WTC11 (cell line): ENCODE measurements around the gene LRP10. TPM values are rescaled to one million over a fixed set of nuclear protein-coding genes. Genes with fewer than 3 reads are reported as not detected.
A peak's percentile ranks its signal among the peaks of the same experiment; 100 is the strongest.

Experiments
- ATAC-seq: fragments of 200-7000 bp; cut with Tn5 transposase; 2 replicates; pipeline ENCODE4 v1.10.0; 2021; ENCODE audit warnings: mild to moderate bottlenecking, moderate library complexity
- CTCF ChIA-PET: fragments of 300-600 bp; sonication (Branson Sonifier 250); formaldehyde crosslinking; loops from one replicate; lab custom pipeline; 2021; ENCODE audit warnings: antibody characterized with exemption; lab: Charles Lee
- POLR2A ChIA-PET: fragments of 350-600 bp; sonication (Branson Sonifier 250); formaldehyde crosslinking; loops from one replicate; lab custom pipeline; 2021; ENCODE audit warnings: antibody characterized with exemption; lab: Charles Lee
- DNase-seq: peaks from one replicate; pipeline ENCODE4 v3.0.0; 2021; ENCODE audit warnings: low spot score
- H3K27ac Mint-ChIP-seq: 2 replicates; pipeline ENCODE4 v1.8.0; 2021; ENCODE audit warnings: mixed read lengths
- H3K27me3 Mint-ChIP-seq: 2 replicates; pipeline ENCODE4 v1.8.0; 2021; ENCODE audit warnings: low read depth, mild to moderate bottlenecking, moderate library complexity, mixed read lengths
- H3K36me3 Mint-ChIP-seq: 2 replicates; pipeline ENCODE4 v1.8.0; 2021; ENCODE audit warnings: mixed read lengths
- H3K4me1 Mint-ChIP-seq: 2 replicates; pipeline ENCODE4 v1.8.0; 2022; ENCODE audit warnings: mixed read lengths
- H3K4me3 Mint-ChIP-seq: 2 replicates; pipeline ENCODE4 v1.8.0; 2021; ENCODE audit warnings: mild to moderate bottlenecking, moderate library complexity, mixed read lengths
- H3K9me3 Mint-ChIP-seq: 2 replicates; pipeline ENCODE4 v1.8.0; 2021; ENCODE audit warnings: mixed read lengths
- FOXJ3 ChIP-seq: sonication (generic); formaldehyde crosslinking; IDR thresholded peaks from 2 replicates; pipeline ENCODE4 v1.9.0; 2021; ENCODE audit warnings: missing genetic modification reagents, mild to moderate bottlenecking, borderline replicate concordance
- FOXK1 ChIP-seq: sonication (generic); formaldehyde crosslinking; IDR thresholded peaks from 2 replicates; pipeline ENCODE4 v1.8.0; 2022; ENCODE audit warnings: mild to moderate bottlenecking, moderate library complexity, missing genetic modification reagents
- GABPB1 ChIP-seq: sonication (generic); formaldehyde crosslinking; IDR thresholded peaks from 2 replicates; pipeline ENCODE4 v1.8.1; 2023; ENCODE audit warnings: mild to moderate bottlenecking, missing genetic modification reagents
- GTF2I ChIP-seq: fragments of 250-450 bp; sonication (Bioruptor Pico); conservative IDR thresholded peaks from 2 replicates; pipeline ENCODE4 v1.4.0; 2021; ENCODE audit warnings: mild to moderate bottlenecking
- HMGA2 ChIP-seq: fragments of 250-450 bp; sonication (Bioruptor Pico); IDR thresholded peaks from 2 replicates; pipeline ENCODE4 v1.4.0; 2021; ENCODE audit warnings: mild to moderate bottlenecking, moderate library complexity
- MYBL2 ChIP-seq: sonication (generic); formaldehyde crosslinking; IDR thresholded peaks from 2 replicates; pipeline ENCODE4 v1.8.1; 2023; ENCODE audit warnings: mild to moderate bottlenecking, moderate library complexity, missing genetic modification reagents
- NFATC4 ChIP-seq: fragments of 250-450 bp; sonication (Bioruptor Pico); IDR thresholded peaks from 2 replicates; pipeline ENCODE4 v1.9.0; 2021; ENCODE audit warnings: mild to moderate bottlenecking
- OVOL2 ChIP-seq: fragments of 250-450 bp; sonication (Bioruptor Pico); IDR thresholded peaks from 2 replicates; pipeline ENCODE4 v1.9.0; 2021; ENCODE audit warnings: mild to moderate bottlenecking, borderline replicate concordance
- TEAD1 ChIP-seq: sonication (generic); formaldehyde crosslinking; IDR thresholded peaks from 2 replicates; pipeline ENCODE4 v1.8.0; 2022; ENCODE audit warnings: mild to moderate bottlenecking, missing genetic modification reagents
- ZNF138 ChIP-seq: sonication (generic); formaldehyde crosslinking; conservative IDR thresholded peaks from 2 replicates; pipeline ENCODE4 v1.8.1; 2022; ENCODE audit warnings: mild to moderate bottlenecking, moderate library complexity, missing genetic modification reagents
- ZNF232 ChIP-seq: sonication (generic); formaldehyde crosslinking; IDR thresholded peaks from 2 replicates; pipeline ENCODE4 v1.8.0; 2022; ENCODE audit warnings: mild to moderate bottlenecking, missing genetic modification reagents
- total RNA-seq: library from RNA; stranded (reverse); gene quantifications from 3 replicates; pipeline ENCODE4 v1.2.3, GENCODE V29; 2021
- TF ChIP-seq, protein P1 (sequence below): sonication (generic); formaldehyde crosslinking; IDR thresholded peaks from 2 replicates; pipeline ENCODE4 v1.8.0; 2022; ENCODE audit warnings: missing genetic modification reagents
- TF ChIP-seq, protein P2 (sequence below): sonication (generic); formaldehyde crosslinking; IDR thresholded peaks from 2 replicates; pipeline ENCODE4 v1.8.0; 2022; ENCODE audit warnings: mild to moderate bottlenecking, missing genetic modification reagents
- TF ChIP-seq, protein P3 (sequence below): fragments of 200-600 bp; IDR thresholded peaks from 2 replicates; pipeline ENCODE4 v1.8.0; 2022; ENCODE audit warnings: antibody characterized with exemption
- TF ChIP-seq, protein P4 (sequence below): sonication (generic); formaldehyde crosslinking; IDR thresholded peaks from 2 replicates; pipeline ENCODE4 v1.8.1; 2023; ENCODE audit warnings: mild to moderate bottlenecking, missing genetic modification reagents, borderline replicate concordance
- TF ChIP-seq, protein P5 (sequence below): fragments of 250-450 bp; sonication (Bioruptor Pico); IDR thresholded peaks from 2 replicates; pipeline ENCODE4 v1.8.0; 2021; ENCODE audit warnings: mild to moderate bottlenecking

LRP10 gene
- total RNA-seq, 1 experiment from 2014 or later = 24.0 TPM

DNA sequence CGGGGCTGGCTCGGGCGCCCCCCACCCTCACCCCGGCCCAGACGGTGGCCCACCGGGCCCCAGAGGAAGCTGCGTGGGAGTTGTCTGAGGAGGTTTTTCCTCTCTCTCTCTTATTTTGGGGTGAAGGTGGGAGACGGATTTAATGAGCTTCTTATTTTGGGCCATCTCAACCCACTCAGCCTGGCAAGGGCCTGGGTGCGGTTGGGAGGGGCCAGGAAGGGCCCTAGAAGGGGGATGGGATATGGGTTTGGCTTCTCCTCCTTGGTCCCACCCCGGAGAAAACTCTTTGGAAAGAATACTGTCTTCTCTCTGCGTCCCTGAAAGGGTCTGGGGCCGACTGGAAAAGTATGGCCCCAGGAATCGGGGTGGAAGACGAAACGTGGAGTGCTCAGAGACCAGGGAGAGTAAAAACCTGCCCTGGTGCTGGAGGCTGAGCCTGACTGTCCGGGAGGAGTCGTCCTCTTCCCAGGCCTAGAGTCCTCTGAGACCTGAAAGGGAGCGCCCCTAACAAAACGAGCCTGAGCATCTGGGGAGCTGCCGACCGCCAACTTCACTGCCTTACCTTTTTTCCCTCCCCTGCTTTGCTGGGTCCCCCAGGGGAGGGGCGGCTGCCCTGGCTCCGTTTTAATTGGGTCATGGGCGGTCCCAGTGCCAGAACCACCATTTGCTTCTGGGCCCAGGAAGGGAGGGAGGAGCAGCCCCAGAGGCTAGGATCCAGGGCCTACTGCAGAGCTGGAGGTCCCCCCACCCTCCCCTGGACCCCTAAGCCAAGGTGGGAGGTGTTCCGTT is 33.6 kb upstream of the LRP10 start (continued):
- TF ChIP-seq, protein P1, sequence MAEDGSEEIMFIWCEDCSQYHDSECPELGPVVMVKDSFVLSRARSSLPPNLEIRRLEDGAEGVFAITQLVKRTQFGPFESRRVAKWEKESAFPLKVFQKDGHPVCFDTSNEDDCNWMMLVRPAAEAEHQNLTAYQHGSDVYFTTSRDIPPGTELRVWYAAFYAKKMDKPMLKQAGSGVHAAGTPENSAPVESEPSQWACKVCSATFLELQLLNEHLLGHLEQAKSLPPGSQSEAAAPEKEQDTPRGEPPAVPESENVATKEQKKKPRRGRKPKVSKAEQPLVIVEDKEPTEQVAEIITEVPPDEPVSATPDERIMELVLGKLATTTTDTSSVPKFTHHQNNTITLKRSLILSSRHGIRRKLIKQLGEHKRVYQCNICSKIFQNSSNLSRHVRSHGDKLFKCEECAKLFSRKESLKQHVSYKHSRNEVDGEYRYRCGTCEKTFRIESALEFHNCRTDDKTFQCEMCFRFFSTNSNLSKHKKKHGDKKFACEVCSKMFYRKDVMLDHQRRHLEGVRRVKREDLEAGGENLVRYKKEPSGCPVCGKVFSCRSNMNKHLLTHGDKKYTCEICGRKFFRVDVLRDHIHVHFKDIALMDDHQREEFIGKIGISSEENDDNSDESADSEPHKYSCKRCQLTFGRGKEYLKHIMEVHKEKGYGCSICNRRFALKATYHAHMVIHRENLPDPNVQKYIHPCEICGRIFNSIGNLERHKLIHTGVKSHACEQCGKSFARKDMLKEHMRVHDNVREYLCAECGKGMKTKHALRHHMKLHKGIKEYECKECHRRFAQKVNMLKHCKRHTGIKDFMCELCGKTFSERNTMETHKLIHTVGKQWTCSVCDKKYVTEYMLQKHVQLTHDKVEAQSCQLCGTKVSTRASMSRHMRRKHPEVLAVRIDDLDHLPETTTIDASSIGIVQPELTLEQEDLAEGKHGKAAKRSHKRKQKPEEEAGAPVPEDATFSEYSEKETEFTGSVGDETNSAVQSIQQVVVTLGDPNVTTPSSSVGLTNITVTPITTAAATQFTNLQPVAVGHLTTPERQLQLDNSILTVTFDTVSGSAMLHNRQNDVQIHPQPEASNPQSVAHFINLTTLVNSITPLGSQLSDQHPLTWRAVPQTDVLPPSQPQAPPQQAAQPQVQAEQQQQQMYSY (CRISPR knock-in tag) = no peak
- TF ChIP-seq GTF2I (no peak), NFATC4 (CRISPR knock-in tag) (no peak), ZNF138 (CRISPR knock-in tag) (no peak)
- TF ChIP-seq, protein P2, sequence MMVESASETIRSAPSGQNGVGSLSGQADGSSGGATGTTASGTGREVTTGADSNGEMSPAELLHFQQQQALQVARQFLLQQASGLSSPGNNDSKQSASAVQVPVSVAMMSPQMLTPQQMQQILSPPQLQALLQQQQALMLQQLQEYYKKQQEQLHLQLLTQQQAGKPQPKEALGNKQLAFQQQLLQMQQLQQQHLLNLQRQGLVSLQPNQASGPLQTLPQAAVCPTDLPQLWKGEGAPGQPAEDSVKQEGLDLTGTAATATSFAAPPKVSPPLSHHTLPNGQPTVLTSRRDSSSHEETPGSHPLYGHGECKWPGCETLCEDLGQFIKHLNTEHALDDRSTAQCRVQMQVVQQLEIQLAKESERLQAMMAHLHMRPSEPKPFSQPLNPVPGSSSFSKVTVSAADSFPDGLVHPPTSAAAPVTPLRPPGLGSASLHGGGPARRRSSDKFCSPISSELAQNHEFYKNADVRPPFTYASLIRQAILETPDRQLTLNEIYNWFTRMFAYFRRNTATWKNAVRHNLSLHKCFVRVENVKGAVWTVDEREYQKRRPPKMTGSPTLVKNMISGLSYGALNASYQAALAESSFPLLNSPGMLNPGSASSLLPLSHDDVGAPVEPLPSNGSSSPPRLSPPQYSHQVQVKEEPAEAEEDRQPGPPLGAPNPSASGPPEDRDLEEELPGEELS = no peak

DNA sequence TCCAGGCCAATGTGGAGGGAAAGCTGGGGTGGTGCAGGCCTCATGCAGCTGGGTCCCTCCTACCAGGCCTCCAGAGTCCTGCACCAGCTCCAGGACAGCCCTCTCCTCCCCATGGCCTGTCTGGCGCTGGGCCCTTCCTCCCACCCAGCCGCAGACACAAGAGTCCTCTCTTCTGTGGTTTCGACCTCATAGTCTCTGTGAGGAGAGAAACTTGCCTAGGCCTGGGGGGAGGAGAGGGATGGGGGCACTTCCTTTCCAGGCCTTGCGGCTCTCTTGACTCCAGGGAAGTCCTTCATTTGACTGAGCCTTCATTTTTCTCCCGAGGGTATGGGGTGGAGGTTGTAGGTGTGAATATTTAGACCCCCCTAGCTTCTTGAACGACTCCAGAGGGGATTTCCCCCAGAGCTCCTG is 32.9 kb upstream of the LRP10 start:
- H3K4me3 Mint-ChIP-seq = peak overlapping the region; percentile 100
- H3K9me3 Mint-ChIP-seq = no peaks in the 10 kb centered on the region
- CTCF ChIA-PET = interaction anchor here (0.7 to 7.4 kb wide), 13 partner anchors 8 to 280 kb away, joined by 3 to 136 read pairs (median 4); partner anchors contain the start of gene LRP10
- DNase-seq = no peak
- TF ChIP-seq GABPB1 (CRISPR knock-in tag) = peak; percentile 26; the same call in 1 of the 2 replicates
- TF ChIP-seq, protein P3, sequence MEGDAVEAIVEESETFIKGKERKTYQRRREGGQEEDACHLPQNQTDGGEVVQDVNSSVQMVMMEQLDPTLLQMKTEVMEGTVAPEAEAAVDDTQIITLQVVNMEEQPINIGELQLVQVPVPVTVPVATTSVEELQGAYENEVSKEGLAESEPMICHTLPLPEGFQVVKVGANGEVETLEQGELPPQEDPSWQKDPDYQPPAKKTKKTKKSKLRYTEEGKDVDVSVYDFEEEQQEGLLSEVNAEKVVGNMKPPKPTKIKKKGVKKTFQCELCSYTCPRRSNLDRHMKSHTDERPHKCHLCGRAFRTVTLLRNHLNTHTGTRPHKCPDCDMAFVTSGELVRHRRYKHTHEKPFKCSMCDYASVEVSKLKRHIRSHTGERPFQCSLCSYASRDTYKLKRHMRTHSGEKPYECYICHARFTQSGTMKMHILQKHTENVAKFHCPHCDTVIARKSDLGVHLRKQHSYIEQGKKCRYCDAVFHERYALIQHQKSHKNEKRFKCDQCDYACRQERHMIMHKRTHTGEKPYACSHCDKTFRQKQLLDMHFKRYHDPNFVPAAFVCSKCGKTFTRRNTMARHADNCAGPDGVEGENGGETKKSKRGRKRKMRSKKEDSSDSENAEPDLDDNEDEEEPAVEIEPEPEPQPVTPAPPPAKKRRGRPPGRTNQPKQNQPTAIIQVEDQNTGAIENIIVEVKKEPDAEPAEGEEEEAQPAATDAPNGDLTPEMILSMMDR = no peak
- TF ChIP-seq HMGA2 = no peak
- no peak for TF ChIP-seq FOXJ3 (CRISPR knock-in tag)
- TF ChIP-seq, all 79 proteins: peak for 1
- Mint-ChIP-seq H3K36me3 (peaks cover 28% of the 10 kb centered on the region), H3K27me3 (no peaks in the 10 kb centered on the region; the same call in 1 of the 2 replicates), H3K27ac (peak overlapping the region; percentile 99), H3K4me1 (peaks cover 33% of the 10 kb centered on the region)
- ATAC-seq = peak; percentile 4; the same call in 1 of the 2 replicates
- POLR2A ChIA-PET = interaction anchor here (1.2 to 3.7 kb wide), 6 partner anchors 9 to 81 kb away, joined by 3 to 81 read pairs (median 6); partner anchors contain the start of gene MRPL52

DNA sequence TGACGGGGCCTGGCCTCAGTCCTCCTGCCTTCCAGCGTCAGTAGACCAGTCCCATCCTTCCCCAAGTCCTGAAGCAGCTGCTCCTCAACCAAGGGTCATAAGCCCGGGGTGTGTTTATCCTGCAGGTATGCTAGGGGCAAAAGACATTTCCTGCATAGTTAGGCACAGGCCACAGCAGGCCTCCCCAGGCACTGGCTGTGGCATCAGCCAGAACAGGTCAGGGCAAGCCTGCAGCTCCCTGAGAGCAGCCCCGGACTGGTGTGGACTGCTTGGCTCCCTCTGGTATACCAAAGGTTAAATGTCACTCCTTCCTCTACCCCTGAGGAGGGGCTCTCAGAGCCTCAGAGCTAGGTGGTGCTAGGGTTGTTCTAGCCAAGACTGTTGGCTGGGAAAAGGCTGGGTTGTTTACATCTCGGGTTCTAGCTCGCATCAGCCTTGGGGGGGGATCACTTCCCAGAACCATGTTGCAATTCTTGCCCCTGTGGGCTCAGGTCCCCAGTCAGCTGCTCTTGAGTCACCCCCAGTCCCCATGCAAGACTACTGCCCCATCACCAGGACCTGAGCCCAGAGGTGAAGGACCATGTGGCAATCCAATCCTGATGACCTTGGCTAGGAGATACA is 32.3 kb upstream of the LRP10 start:
- Mint-ChIP-seq H3K4me1 (peaks cover 33% of the 10 kb centered on the region), H3K27ac (peak overlapping the region; percentile 99), H3K9me3 (no peaks in the 10 kb centered on the region), H3K36me3 (peaks cover 28% of the 10 kb centered on the region), H3K4me3 (peak overlapping the region; percentile 100), H3K27me3 (no peaks in the 10 kb centered on the region; the same call in 1 of the 2 replicates)
- no peak for ATAC-seq
- POLR2A ChIA-PET = interaction anchor here (0.6 to 3.7 kb wide), 6 partner anchors 9 to 80 kb away, joined by 3 to 81 read pairs (median 6); partner anchors contain the start of gene MRPL52
- CTCF ChIA-PET = interaction anchor here (0.9 to 7.4 kb wide), 11 partner anchors 9 to 281 kb away, joined by 3 to 136 read pairs (median 4); partner anchors contain the start of gene LRP10
- TF ChIP-seq MYBL2 = no peak
- no peak for TF ChIP-seq GTF2I
- TF ChIP-seq, protein P4, sequence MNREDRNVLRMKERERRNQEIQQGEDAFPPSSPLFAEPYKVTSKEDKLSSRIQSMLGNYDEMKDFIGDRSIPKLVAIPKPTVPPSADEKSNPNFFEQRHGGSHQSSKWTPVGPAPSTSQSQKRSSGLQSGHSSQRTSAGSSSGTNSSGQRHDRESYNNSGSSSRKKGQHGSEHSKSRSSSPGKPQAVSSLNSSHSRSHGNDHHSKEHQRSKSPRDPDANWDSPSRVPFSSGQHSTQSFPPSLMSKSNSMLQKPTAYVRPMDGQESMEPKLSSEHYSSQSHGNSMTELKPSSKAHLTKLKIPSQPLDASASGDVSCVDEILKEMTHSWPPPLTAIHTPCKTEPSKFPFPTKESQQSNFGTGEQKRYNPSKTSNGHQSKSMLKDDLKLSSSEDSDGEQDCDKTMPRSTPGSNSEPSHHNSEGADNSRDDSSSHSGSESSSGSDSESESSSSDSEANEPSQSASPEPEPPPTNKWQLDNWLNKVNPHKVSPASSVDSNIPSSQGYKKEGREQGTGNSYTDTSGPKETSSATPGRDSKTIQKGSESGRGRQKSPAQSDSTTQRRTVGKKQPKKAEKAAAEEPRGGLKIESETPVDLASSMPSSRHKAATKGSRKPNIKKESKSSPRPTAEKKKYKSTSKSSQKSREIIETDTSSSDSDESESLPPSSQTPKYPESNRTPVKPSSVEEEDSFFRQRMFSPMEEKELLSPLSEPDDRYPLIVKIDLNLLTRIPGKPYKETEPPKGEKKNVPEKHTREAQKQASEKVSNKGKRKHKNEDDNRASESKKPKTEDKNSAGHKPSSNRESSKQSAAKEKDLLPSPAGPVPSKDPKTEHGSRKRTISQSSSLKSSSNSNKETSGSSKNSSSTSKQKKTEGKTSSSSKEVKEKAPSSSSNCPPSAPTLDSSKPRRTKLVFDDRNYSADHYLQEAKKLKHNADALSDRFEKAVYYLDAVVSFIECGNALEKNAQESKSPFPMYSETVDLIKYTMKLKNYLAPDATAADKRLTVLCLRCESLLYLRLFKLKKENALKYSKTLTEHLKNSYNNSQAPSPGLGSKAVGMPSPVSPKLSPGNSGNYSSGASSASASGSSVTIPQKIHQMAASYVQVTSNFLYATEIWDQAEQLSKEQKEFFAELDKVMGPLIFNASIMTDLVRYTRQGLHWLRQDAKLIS (CRISPR knock-in tag) = no peak
- TF ChIP-seq, protein P5, sequence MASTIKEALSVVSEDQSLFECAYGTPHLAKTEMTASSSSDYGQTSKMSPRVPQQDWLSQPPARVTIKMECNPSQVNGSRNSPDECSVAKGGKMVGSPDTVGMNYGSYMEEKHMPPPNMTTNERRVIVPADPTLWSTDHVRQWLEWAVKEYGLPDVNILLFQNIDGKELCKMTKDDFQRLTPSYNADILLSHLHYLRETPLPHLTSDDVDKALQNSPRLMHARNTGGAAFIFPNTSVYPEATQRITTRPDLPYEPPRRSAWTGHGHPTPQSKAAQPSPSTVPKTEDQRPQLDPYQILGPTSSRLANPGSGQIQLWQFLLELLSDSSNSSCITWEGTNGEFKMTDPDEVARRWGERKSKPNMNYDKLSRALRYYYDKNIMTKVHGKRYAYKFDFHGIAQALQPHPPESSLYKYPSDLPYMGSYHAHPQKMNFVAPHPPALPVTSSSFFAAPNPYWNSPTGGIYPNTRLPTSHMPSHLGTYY (CRISPR knock-in tag) = no peak
- TF ChIP-seq TEAD1 (CRISPR knock-in tag) = no peak
- no peak for TF ChIP-seq OVOL2 (CRISPR knock-in tag)
- TF ChIP-seq FOXK1 (CRISPR knock-in tag) = no peak
- no peak for TF ChIP-seq ZNF232 (CRISPR knock-in tag)
- peak; percentile 16; the same call in 1 of the 2 replicates for TF ChIP-seq GABPB1 (CRISPR knock-in tag)
- DNase-seq = no peak
